Parathyroid adenoma (tissue), 2 donors: ENCODE measurements around the gene GLIS1.

Experiments used
- H2AFZ ChIP-seq: fragments of 300-600 bp; sonication (generic); one replicate; pipeline ENCODE4 v1.7.0; 2017; ENCODE audit warnings: antibody characterized with exemption, mild to moderate bottlenecking
- H3K27ac ChIP-seq: fragments of 300-600 bp; sonication (generic); one replicate; pipeline ENCODE4 v1.7.0; 2017
- H3K27me3 ChIP-seq: fragments of 300-600 bp; sonication (generic); one replicate; pipeline ENCODE4 v1.7.0; 2017; ENCODE audit warnings: low read length; ENCODE audit not compliant: control insufficient read depth, insufficient read depth
- H3K36me3 ChIP-seq: fragments of 300-600 bp; sonication (generic); one replicate; pipeline ENCODE4 v1.7.0; 2017; ENCODE audit warnings: low read length; ENCODE audit not compliant: control insufficient read depth, insufficient read depth
- H3K4me1 ChIP-seq: fragments of 300-600 bp; sonication (generic); one replicate; pipeline ENCODE4 v1.7.0; 2017; ENCODE audit warnings: control low read depth
- H3K4me2 ChIP-seq: fragments of 300-600 bp; sonication (generic); one replicate; pipeline ENCODE4 v1.7.0; 2017; ENCODE audit warnings: low read length
- H3K4me3 ChIP-seq: fragments of 300-600 bp; sonication (generic); one replicate; pipeline ENCODE4 v1.7.0; 2017; ENCODE audit warnings: low read depth, low read length
- H3K79me2 ChIP-seq: fragments of 300-600 bp; sonication (generic); one replicate; pipeline ENCODE4 v1.7.0; 2017; ENCODE audit warnings: control low read depth
- H3K9ac ChIP-seq: fragments of 300-600 bp; sonication (generic); one replicate; pipeline ENCODE4 v1.7.0; 2017; ENCODE audit warnings: mild to moderate bottlenecking
- H3K9me3 ChIP-seq: fragments of 300-600 bp; sonication (generic); one replicate; pipeline ENCODE4 v1.7.0; 2017; ENCODE audit warnings: low read length; ENCODE audit not compliant: control insufficient read depth
- TF ChIP-seq, protein P1 (sequence below): fragments of 300-600 bp; sonication (generic); IDR thresholded peaks from one replicate; pipeline ENCODE4 v1.7.0; 2017; ENCODE audit warnings: antibody characterized with exemption, mild to moderate bottlenecking
- donor health status: primary hyperparathyroidism.

The GLIS1 gene

DNA sequence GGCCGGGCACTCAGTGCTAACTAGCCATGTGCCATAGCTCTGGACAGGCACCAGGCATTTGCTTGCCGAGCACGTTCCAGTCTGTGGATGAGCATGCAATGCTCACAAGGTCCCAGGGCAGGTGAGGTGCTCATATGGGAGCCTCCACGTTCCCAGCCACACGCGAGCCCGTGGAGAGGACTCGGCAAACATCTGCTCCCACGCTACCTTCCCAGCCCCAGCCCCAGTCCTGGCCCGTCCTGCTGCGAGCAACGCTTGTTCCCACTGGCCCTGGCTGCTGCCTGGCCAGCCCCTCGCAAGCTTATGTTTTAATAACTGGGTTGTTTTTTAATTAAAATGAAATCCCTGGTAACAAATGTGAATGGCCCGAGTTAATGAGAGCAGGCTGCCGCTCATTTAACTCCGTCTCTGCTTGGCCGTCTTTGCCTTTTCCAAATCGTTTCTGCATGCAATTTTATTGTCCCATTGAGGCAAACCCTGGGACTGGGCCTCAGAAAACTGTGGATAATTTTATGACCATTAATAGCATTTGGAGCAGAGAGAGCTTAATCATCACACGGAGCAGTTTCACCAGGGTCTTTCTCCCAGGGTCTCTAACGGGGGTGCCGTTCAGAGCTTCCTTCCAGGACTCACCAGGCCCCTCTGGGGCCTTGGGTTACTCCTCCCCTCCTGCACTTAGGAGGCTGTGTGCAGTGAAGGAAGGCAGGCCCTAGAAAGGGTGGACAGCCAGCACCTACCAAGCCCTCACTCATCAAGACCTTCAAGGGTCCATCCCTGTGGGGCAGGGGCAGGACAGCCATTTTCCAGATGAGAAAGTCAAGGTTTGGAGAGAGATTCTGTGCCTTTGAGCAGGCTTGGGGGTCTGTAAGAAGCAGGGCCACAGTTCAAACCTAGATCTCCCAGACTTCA, 136.8 kb downstream of the GLIS1 start:
- no peak overlapping the region for H3K9ac ChIP-seq
- no peak overlapping the region for H3K4me3 ChIP-seq
- H2AFZ ChIP-seq = no peak overlapping the region
- no peaks in the 10 kb centered on the region for H3K36me3 ChIP-seq
- no peaks in the 10 kb centered on the region for H3K9me3 ChIP-seq
- H3K4me2 ChIP-seq = no peak overlapping the region
- TF ChIP-seq, protein P1, sequence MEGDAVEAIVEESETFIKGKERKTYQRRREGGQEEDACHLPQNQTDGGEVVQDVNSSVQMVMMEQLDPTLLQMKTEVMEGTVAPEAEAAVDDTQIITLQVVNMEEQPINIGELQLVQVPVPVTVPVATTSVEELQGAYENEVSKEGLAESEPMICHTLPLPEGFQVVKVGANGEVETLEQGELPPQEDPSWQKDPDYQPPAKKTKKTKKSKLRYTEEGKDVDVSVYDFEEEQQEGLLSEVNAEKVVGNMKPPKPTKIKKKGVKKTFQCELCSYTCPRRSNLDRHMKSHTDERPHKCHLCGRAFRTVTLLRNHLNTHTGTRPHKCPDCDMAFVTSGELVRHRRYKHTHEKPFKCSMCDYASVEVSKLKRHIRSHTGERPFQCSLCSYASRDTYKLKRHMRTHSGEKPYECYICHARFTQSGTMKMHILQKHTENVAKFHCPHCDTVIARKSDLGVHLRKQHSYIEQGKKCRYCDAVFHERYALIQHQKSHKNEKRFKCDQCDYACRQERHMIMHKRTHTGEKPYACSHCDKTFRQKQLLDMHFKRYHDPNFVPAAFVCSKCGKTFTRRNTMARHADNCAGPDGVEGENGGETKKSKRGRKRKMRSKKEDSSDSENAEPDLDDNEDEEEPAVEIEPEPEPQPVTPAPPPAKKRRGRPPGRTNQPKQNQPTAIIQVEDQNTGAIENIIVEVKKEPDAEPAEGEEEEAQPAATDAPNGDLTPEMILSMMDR = no peak
- no peak overlapping the region for H3K27ac ChIP-seq
- no peaks in the 10 kb centered on the region for H3K27me3 ChIP-seq
- H3K4me1 ChIP-seq = no peaks in the 10 kb centered on the region
- H3K79me2 ChIP-seq = no peaks in the 10 kb centered on the region

DNA sequence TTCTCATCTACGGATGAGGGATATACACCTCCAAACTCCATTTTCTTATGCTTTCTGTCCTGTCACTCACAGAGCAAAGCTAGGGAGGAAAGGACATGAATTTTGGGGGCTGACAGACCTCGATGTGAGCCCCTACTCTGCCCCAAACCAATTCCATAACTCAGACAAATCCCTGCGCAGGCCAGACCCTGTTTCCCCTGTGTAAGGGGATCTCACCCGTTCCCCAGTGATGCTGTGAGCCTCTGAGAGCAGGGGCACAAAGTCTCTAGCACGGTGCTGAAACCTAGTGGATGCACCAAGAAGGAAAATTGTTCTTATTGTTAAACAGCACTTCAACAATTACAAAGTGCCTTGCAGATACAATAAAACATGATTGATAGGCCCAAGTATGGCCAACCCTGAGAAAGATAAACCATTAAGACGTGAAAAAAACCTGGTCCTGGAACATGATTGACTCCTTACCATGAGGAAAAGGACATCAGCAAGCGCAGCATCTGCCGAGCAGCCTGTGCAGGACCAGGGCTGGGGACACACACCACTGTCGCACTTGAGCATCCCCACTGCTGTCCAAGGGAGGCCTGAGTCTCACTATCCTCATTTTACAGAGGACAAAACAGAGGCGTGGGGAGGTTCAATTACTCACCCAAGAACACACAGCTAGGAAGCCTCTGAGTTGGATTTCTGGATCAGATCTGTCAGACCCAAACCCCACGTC, 137.8 kb downstream of the GLIS1 start:
- H3K27ac ChIP-seq = no peak overlapping the region

DNA sequence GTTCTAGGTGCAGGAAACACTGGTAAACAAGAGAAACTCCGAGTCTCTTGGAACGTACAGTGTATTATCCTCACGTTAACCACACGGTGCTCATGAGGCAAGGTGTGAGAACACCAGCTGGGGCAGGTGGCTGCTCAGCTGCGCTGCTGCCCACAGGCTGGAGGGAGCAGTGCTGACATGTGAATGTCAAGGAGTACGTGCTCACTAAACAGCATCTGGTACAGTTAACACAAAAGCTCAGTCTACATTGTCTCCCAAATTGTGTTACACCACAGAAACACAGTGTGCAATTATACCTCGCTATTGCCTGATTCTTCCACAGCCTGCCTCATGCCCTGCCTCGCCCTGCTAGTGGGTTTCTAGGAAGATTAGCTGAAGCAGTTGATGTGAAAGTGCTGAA, 138.4 kb downstream of the GLIS1 start:
- no peaks in the 10 kb centered on the region for H3K4me1 ChIP-seq
- H3K27ac ChIP-seq = no peak overlapping the region
- no peak overlapping the region for H2AFZ ChIP-seq
- no peaks in the 10 kb centered on the region for H3K9me3 ChIP-seq
- H3K4me2 ChIP-seq = no peak overlapping the region
- H3K9ac ChIP-seq = no peak overlapping the region
- H3K27me3 ChIP-seq = no peaks in the 10 kb centered on the region
- H3K36me3 ChIP-seq = no peaks in the 10 kb centered on the region
- no peak overlapping the region for H3K4me3 ChIP-seq
- no peaks in the 10 kb centered on the region for H3K79me2 ChIP-seq
- TF ChIP-seq, protein P1 = no peak

More for the DNA sequence above, 137.8 kb downstream of the GLIS1 start:
- Histone ChIP-seq H3K9ac (no peak overlapping the region), H3K9me3 (no peaks in the 10 kb centered on the region), H3K4me3 (no peak overlapping the region), H2AFZ (no peak overlapping the region), H3K27me3 (no peaks in the 10 kb centered on the region), H3K4me1 (no peaks in the 10 kb centered on the region), H3K36me3 (no peaks in the 10 kb centered on the region), H3K79me2 (no peaks in the 10 kb centered on the region), H3K4me2 (no peak overlapping the region)
- TF ChIP-seq, protein P1 = no peak

DNA sequence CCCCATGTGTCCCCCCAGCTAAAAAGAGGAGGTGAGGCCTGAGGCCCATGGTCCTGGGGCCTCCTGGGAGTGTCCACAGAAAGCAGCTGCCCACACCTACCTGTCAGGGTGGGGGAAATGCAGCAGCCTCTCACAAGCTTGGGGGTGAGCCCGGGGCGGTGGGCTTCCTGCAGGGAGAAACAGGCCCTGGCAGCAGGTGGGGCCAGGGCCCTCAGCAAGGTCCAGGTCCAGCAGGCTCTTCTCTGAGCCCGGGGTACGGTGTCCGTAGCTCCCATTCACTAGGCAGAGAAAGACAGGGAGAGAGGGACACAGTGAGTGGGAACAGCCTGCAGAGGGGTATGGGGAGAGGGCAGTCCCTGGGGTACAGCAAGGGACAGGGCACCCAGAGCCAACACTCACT, 139.0 kb downstream of the GLIS1 start:
- TF ChIP-seq, protein P1 = no peak
- Histone ChIP-seq H3K27me3 (no peaks in the 10 kb centered on the region), H3K9me3 (no peaks in the 10 kb centered on the region), H3K4me3 (no peak overlapping the region), H3K36me3 (no peaks in the 10 kb centered on the region), H3K4me1 (no peaks in the 10 kb centered on the region), H2AFZ (no peak overlapping the region), H3K9ac (no peak overlapping the region), H3K4me2 (no peak overlapping the region), H3K79me2 (no peaks in the 10 kb centered on the region), H3K27ac (no peak overlapping the region)
